Measurements from ENCODE around the gene BCAS1.

The BCAS1 gene

GRCh38 chr20:54047048-54047447 is 23.3 kb downstream of the BCAS1 start:
- no peak for DNase-seq

GRCh38 chr20:54044156-54044555 is 26.2 kb downstream of the BCAS1 start:
- no peak for DNase-seq

GRCh38 chr20:54043076-54043967 is 27.1 kb downstream of the BCAS1 start:
- no peak for DNase-seq

- DNase-seq, result no peak
These were observed 28.4 kb downstream of the BCAS1 start for GRCh38 chr20:54042021-54042420.

- DNase-seq, result no peak
These were observed 29.1 kb downstream of the BCAS1 start for GRCh38 chr20:54041336-54041735.

GRCh38 chr20:54040531-54040930 is 29.9 kb downstream of the BCAS1 start:
- no peak for DNase-seq

GRCh38 chr20:54038961-54039360 is 31.4 kb downstream of the BCAS1 start:
- DNase-seq, result no peak

GRCh38 chr20:54037525-54037924 is 32.9 kb downstream of the BCAS1 start:
- no peak for DNase-seq

- no peak for DNase-seq
These were observed 40.8 kb downstream of the BCAS1 start for GRCh38 chr20:54029643-54030042.

GRCh38 chr20:54029176-54029575 is 41.2 kb downstream of the BCAS1 start:
- no peak for DNase-seq

- no peak for DNase-seq
These were observed 42.0 kb downstream of the BCAS1 start for GRCh38 chr20:54028276-54029011.

- DNase-seq, result no peak
These were observed 42.7 kb downstream of the BCAS1 start for GRCh38 chr20:54027704-54028103.

GRCh38 chr20:54026295-54027064 is 43.9 kb downstream of the BCAS1 start:
- no peak for DNase-seq

- DNase-seq, result no peak
These were observed 45.1 kb downstream of the BCAS1 start for GRCh38 chr20:54025251-54025771.

- DNase-seq, result no peak
These were observed 47.0 kb downstream of the BCAS1 start for GRCh38 chr20:54023406-54023805.

- no peak for DNase-seq
These were observed 48.8 kb downstream of the BCAS1 start for GRCh38 chr20:54021446-54022235.

- no peak for DNase-seq
These were observed 49.5 kb downstream of the BCAS1 start for GRCh38 chr20:54020868-54021267.

GRCh38 chr20:54020348-54020747 is 50.0 kb downstream of the BCAS1 start:
- no peak for DNase-seq

- no peak for DNase-seq
These were observed 50.8 kb downstream of the BCAS1 start for GRCh38 chr20:54019585-54019984.

GRCh38 chr20:54019127-54019526 is 51.3 kb downstream of the BCAS1 start:
- DNase-seq, result no peak

- DNase-seq, result no peak
These were observed 52.5 kb downstream of the BCAS1 start for GRCh38 chr20:54017846-54018245.

- DNase-seq, result no peak
These were observed 54.9 kb downstream of the BCAS1 start for GRCh38 chr20:54015496-54015895.

Data from CD4-positive, alpha-beta T cell treated with Interleukin-21 for 1 hour (primary cell).